Stimulated activated naive CD8-positive, alpha-beta T cell treated with anti-CD3 and anti-CD28 coated beads, Interleukin-15, Interleukin-2, amounts not matched to agents 100 U/mL and 50 U/mL, for 24 hours (primary cell): ENCODE data around the gene BRS3.
"Not testable (repeated sequence)": the region's sequence is repeated elsewhere in the genome, so short reads cannot be mapped to it uniquely, and the experiment has no call there.

Source experiments
- ATAC-seq: fragments of 150-1000 bp; cut with Tn5 transposase; one replicate; pipeline ENCODE4 v1.10.0; 2021
- DNase-seq: peaks from one replicate; pipeline ENCODE4 v3.0.0; 2021

BRS3 gene

DNA sequence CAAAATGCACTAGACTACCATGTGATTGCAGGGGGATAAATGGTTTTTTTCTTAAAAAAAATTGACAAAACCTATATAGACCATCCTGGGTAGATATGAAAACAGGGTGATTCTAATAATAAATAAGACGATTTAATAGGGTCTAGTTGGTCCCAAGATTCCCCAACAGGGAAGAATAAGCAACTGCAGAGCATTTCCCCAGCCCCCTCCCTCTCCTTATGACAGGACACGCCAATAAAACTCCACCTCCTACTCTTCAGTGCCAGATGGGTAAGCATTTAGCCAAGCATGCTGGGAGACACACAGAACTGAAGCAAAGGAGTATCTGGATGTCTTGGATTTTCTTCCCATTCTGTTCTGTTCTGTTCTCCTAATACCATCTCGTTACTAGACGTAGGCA is at the start of gene BRS3:
BRS3 (plus strand) TSS at position 301 of the 400 bp plus-strand sequence. CDS start 168 bp downstream, outside the sequence.
- ATAC-seq, result no peak
- no peak for DNase-seq

DNA sequence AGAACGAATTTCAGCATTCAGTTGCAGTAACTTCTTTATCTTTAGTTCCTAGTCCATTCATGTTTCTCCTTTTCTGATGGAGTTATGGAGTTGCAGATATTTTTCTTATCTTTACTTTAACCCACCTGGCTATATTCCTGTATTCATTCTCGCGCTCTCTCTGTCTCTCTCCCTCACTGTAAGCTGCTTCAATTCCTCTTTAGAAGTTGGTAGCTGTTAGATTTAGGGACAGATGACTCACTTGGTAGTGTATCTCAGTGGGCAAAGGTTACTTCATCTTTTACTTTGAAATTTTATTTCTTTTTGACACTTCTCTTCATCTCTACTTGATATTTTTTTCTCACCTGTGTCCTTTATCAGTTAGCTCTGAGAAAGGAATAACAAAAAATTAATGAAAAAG is 49.6 kb upstream of the BRS3 start:
- DNase-seq (no peak), ATAC-seq (no peak)

GRCh38 chrX:136445674-136446073 is 42.1 kb upstream of the BRS3 start:
- not testable (repeated sequence) for ATAC-seq, DNase-seq

DNA sequence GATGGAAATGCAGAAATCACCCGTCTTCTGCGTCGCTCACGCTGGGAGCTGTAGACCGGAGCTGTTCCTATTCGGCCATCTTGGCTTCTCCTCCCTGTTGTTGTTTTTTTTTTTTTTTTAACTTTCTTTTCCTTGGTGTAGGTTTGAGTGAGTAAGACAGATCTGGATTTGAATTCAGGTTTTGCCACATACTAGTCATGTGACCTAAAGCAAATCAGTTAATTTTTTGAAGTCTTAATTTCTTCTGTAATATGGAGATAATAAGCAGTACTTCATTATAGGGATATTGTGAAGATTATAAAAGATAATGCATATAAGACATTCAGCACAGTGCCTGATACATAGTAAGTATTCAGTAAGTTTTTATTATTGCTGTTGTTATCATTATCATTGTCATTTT is 41.5 kb upstream of the BRS3 start:
- no peak for ATAC-seq
- DNase-seq, result no peak

GRCh38 chrX:136447308-136447707 is 40.4 kb upstream of the BRS3 start:
- DNase-seq (no peak), ATAC-seq (no peak)

DNA sequence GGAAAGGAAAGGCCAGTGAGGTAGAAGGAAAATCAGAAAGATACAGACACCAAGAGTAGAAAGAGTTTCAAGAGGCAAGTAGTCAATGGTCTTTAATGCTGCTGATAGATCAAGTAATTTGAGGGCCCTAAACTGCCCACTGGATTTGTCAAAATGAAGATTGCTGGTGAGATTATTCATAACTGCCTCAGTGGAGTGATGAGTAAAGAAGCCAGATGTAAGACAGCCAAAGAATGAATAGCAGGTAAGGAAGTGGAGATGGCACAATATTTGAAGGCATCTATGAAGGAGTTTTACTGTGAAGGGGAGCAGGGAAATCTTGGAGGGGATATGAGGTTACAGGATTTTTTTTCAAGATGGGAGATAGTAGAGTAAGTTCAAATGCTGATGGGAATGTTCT is 39.8 kb upstream of the BRS3 start:
- ATAC-seq (no peak), DNase-seq (no peak)

GRCh38 chrX:136450050-136450830 is 37.5 kb upstream of the BRS3 start:
- no peak for ATAC-seq
- DNase-seq, result no peak

- ATAC-seq, result no peak
- no peak for DNase-seq
Measured at GRCh38 chrX:136452614-136453013, 35.1 kb upstream of the BRS3 start.

- ATAC-seq (no peak), DNase-seq (no peak)
Measured at GRCh38 chrX:136453114-136453513, 34.6 kb upstream of the BRS3 start.

DNA sequence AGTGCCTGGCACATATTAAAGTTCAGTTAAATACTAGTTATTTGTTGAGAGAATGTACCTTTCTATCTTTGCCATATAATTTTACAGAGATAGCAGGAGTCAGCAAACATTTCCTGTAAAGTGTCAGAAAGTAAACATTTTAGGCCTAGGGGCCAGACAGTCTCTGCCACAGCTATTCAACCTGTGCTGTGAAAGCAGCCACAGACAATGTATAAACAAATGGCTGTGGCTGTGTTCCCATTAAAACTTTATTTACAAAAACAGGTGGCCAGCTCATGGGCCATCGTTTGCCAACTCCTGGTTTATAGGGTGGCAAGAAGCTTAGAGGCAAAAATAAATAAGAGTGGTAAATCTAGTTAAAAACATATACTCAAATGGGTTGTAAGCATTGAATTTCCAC is 34.0 kb upstream of the BRS3 start:
- DNase-seq (no peak), ATAC-seq (no peak)

- ATAC-seq (no peak), DNase-seq (no peak)
Measured at GRCh38 chrX:136456133-136456532, 31.6 kb upstream of the BRS3 start.

GRCh38 chrX:136457303-136457917 is 30.3 kb upstream of the BRS3 start:
- DNase-seq (no peak), ATAC-seq (no peak)

GRCh38 chrX:136464589-136464988 is 23.2 kb upstream of the BRS3 start:
- ATAC-seq, result no peak
- no peak for DNase-seq

GRCh38 chrX:136467303-136467702 is 20.4 kb upstream of the BRS3 start:
- DNase-seq (no peak), ATAC-seq (no peak)

DNA sequence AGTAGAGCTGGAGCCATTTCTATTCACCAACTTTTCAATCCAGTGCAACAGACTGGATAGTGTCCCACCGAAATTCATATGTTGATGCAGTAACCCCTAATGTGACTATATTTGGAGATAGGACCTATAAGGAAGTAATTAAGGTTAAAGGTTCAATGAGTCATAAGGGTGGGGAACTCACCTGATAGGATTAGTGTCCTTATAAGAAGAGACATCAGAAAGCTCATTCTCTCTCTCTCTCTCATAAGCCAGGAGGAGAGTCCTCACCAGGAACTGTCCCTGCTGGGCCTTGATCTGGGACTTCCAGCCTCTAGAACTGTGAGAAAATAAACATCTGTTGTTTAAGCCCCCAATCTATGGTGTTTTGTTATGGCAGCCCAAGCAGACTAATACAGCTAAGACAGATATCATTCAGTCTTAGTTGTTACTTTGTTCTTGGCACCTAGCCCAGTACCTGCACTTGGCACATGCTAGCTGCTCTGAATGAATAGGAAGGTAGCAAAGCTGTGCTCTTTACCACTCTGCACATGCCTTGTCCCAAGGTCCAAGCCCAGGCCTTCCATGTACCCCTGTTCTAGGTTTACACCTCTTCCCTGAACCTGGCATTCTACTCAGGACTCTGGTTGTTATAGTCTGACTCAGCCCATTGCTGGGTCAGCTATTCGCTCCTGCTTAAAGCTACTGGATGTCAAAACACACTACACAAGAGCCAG is 19.2 kb upstream of the BRS3 start:
- DNase-seq, result no peak
- no peak for ATAC-seq

GRCh38 chrX:136473663-136474062 is 14.1 kb upstream of the BRS3 start:
- DNase-seq (no peak), ATAC-seq (no peak)

GRCh38 chrX:136475236-136475635 is 12.5 kb upstream of the BRS3 start:
- no peak for DNase-seq

DNA sequence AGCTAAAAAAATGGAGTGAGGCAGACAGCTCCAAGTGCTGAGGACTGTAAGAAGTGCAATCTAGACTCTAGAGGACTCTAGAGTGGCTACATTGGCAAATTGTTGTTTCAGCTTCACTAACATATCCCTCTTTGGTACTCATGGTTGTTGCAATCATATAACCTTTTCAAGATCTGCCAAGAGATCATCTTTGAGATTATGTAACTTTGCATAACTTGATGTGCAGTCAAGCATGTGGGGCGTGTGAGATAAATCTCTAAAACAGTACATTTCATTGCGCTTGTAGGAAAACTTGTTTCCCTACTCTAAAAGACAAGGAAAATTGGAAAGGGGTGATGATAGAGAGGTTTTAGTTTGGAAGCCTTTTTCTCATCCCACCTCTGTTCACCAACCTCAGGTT is 11.2 kb upstream of the BRS3 start:
- ATAC-seq (no peak), DNase-seq (no peak)

More at GRCh38 chrX:136475236-136475635, 12.5 kb upstream of the BRS3 start:
- no peak for ATAC-seq

DNA sequence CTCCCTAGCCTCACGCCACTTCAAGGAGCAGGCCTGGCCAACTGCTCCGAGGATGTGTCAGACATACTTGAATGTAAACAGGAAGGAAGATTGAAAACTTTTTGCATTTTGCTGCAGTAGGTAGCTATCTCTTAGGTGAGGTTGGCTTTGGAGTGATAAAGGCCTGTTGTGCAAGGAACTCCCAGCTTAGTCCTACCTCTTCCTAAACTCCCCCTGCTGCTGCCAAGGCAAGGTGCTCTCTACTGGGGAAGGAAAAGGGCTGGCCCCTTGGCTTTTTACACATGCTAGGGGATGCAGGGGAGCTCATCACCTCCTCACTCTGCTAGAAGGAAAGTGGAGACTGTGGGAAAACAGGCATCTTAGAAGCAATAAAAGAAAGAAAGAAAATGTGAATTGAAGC is 10.7 kb upstream of the BRS3 start:
- ATAC-seq (no peak), DNase-seq (no peak)

DNA sequence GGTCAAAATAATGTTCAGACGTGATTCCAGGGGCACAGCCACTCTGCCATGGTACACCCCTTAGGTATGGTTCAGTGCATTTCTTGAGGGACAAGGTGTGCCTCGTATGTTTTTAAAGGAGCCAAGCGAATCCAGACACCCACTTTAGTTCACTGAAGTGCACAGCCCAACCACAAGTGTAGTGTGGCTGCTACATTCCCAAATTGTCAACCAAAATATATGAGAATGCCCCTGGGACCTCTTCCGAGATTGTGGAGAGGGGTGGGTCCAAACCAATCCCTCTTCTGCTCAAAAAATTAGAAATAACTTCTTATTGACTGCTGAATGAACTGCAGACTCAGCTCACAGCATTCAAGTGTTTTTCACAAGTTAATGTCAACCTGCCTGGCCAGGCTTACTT is 7.4 kb upstream of the BRS3 start:
- DNase-seq (no peak), ATAC-seq (no peak)

DNA sequence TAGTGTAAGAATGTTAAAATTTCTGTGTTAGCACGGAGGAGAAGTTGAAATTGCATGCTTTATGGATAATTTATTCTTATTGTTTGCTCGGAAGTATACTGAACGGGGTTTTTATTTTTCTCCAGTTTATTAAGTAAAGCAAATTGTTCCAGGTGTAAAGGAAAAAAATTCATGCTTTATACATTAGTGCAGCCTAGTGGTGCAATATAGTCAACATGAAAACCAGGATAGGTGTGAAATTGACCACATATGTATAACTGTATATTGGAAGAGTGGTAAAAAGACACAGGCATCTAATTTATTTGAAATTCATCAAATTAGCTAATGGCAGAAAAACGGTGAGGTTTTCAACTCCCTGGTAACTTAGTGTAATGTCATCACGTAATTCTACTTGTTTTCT is 959 bp downstream of the BRS3 start:
- ATAC-seq (no peak), DNase-seq (no peak)

DNA sequence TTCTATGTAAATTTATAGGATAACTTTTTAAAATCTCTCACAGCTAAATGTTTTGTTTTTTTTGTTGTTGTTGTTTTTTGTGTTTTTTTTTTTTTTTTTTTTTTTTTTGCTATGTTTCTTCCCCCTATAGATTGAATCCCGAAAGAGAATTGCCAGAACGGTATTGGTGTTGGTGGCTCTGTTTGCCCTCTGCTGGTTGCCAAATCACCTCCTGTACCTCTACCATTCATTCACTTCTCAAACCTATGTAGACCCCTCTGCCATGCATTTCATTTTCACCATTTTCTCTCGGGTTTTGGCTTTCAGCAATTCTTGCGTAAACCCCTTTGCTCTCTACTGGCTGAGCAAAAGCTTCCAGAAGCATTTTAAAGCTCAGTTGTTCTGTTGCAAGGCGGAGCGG is 4.1 kb downstream of the BRS3 start:
- ATAC-seq, result no peak
- DNase-seq, result no peak

DNA sequence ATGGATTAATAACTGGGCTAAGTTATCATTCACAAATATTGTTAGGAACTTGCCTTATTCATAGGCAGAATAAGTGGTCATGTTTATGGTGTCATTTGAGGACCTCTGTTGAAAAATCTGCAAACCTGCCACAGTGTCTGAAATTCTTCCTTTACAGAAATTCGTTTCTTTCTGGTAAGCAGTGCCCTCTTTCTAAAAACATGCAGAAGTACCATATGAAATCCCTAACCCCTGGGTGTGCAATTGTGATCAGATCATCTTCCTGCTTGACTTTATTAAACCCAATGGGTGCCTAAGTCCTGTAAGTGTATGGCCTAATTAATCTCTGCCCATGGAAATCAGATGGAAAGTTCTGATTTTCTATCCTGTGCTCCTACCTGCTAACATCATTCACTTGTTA is 5.3 kb downstream of the BRS3 start:
- ATAC-seq (no peak), DNase-seq (no peak)
